Fibroblast of pulmonary artery (primary cell): ENCODE measurements around the gene TLR5.

Experiments used
- DNase-seq: peaks from one replicate; pipeline ENCODE4 v3.0.0-alpha.2; 2010; ENCODE audit warnings: low read depth
- H3K4me3 ChIP-seq: replicated peaks from 2 replicates; pipeline ENCODE4 v1.5.1; 2011; ENCODE audit warnings: low read depth, mild to moderate bottlenecking, control low read depth, low read length, moderate library complexity
- CTCF ChIP-seq: IDR thresholded peaks from 2 replicates; pipeline ENCODE4 v1.5.1; 2011; ENCODE audit warnings: mild to moderate bottlenecking, control low read depth, low read length, inconsistent platforms; ENCODE audit errors: missing control alignments

TLR5 gene

GRCh38 chr1:223083831-223084230 lies 59.2 kb downstream of the TLR5 start:
- H3K4me3 ChIP-seq = no peak overlapping the region
- TF ChIP-seq CTCF = no peak
- DNase-seq = no peak

- TF ChIP-seq CTCF = no peak
- DNase-seq = no peak
Observed at GRCh38 chr1:223082914-223083313, 60.1 kb downstream of the TLR5 start.

GRCh38 chr1:223081181-223081994 lies 61.7 kb downstream of the TLR5 start:
- peak overlapping the region; percentile 34 for H3K4me3 ChIP-seq
- DNase-seq = peak; percentile 93

More at GRCh38 chr1:223082914-223083313, 60.1 kb downstream of the TLR5 start:
- no peak overlapping the region for H3K4me3 ChIP-seq

GRCh38 chr1:223079498-223079897 lies 63.5 kb downstream of the TLR5 start:
- TF ChIP-seq CTCF = no peak
- H3K4me3 ChIP-seq = no peak overlapping the region
- no peak for DNase-seq

More at GRCh38 chr1:223081181-223081994, 61.7 kb downstream of the TLR5 start:
- TF ChIP-seq CTCF = peak; percentile 75

- H3K4me3 ChIP-seq = no peak overlapping the region
- no peak for DNase-seq
Observed at GRCh38 chr1:223077247-223077833, 65.7 kb downstream of the TLR5 start.

GRCh38 chr1:223076362-223076761 lies 66.7 kb downstream of the TLR5 start:
- TF ChIP-seq CTCF = no peak
- no peak overlapping the region for H3K4me3 ChIP-seq
- no peak for DNase-seq

More at GRCh38 chr1:223077247-223077833, 65.7 kb downstream of the TLR5 start:
- no peak for TF ChIP-seq CTCF

- TF ChIP-seq CTCF = no peak
- DNase-seq = no peak
- no peak overlapping the region for H3K4me3 ChIP-seq
Observed at GRCh38 chr1:223075834-223076233, 67.2 kb downstream of the TLR5 start.
